Nephron progenitor cell (in vitro differentiated cells): ENCODE results near the gene PDE4D.

Experiments
- DNase-seq: peaks from one replicate; pipeline ENCODE4 v3.0.0; 2021
- H3K27ac Mint-ChIP-seq: 2 replicates; pipeline ENCODE4 v1.8.0; 2021; ENCODE audit warnings: mild to moderate bottlenecking, moderate library complexity, mixed read lengths
- H3K27me3 Mint-ChIP-seq: 2 replicates; pipeline ENCODE4 v1.8.0; 2021; ENCODE audit warnings: mild to moderate bottlenecking, low read depth, mixed read lengths; ENCODE audit not compliant: poor library complexity
- H3K36me3 Mint-ChIP-seq: 2 replicates; pipeline ENCODE4 v1.8.0; 2021; ENCODE audit warnings: low read depth, mixed read lengths
- H3K4me1 Mint-ChIP-seq: 2 replicates; pipeline ENCODE4 v1.8.0; 2021; ENCODE audit warnings: mixed read lengths
- H3K4me3 Mint-ChIP-seq: 2 replicates; pipeline ENCODE4 v1.8.0; 2021; ENCODE audit warnings: mild to moderate bottlenecking, moderate library complexity, mixed read lengths
- H3K9me3 Mint-ChIP-seq: 2 replicates; pipeline ENCODE4 v1.8.0; 2021; ENCODE audit warnings: mild to moderate bottlenecking, moderate library complexity, mixed read lengths
- CTCF ChIP-seq: fragments of 200-600 bp; sonication (generic); IDR thresholded peaks from 2 replicates; pipeline ENCODE4 v1.5.0; 2021; ENCODE audit warnings: antibody characterized with exemption

PDE4D gene

GRCh38 chr5:59178482-59178881 is 715.0 kb downstream of the PDE4D start:
- DNase-seq: no peak
- Mint-ChIP-seq H3K27ac (no peak overlapping the region), H3K4me3 (no peak overlapping the region)

GRCh38 chr5:59178071-59178470 is 715.5 kb downstream of the PDE4D start:
- Mint-ChIP-seq H3K4me3 (no peak overlapping the region), H3K36me3 (peaks cover 21% of the 10 kb centered on the region), H3K27ac (no peak overlapping the region), H3K4me1 (peaks cover 30% of the 10 kb centered on the region), H3K27me3 (no peaks in the 10 kb centered on the region), H3K9me3 (no peaks in the 10 kb centered on the region)
- no peak for DNase-seq
- TF ChIP-seq CTCF: no peak

More at GRCh38 chr5:59178482-59178881, 715.0 kb downstream of the PDE4D start:
- Mint-ChIP-seq H3K36me3 (peaks cover 21% of the 10 kb centered on the region), H3K27me3 (no peaks in the 10 kb centered on the region), H3K9me3 (no peaks in the 10 kb centered on the region), H3K4me1 (peaks cover 32% of the 10 kb centered on the region)
- TF ChIP-seq CTCF: no peak

GRCh38 chr5:59177644-59178043 is 715.9 kb downstream of the PDE4D start:
- H3K27me3 Mint-ChIP-seq: no peaks in the 10 kb centered on the region
- TF ChIP-seq CTCF: no peak
- H3K9me3 Mint-ChIP-seq: no peaks in the 10 kb centered on the region
- no peak overlapping the region for H3K4me3 Mint-ChIP-seq
- H3K27ac Mint-ChIP-seq: no peak overlapping the region
- DNase-seq: no peak
- peaks cover 29% of the 10 kb centered on the region for H3K4me1 Mint-ChIP-seq
- peaks cover 21% of the 10 kb centered on the region for H3K36me3 Mint-ChIP-seq

GRCh38 chr5:59174248-59174844 is 719.2 kb downstream of the PDE4D start:
- peak; percentile 90 for TF ChIP-seq CTCF
- no peak for DNase-seq

GRCh38 chr5:59173578-59173977 is 719.9 kb downstream of the PDE4D start:
- Mint-ChIP-seq H3K9me3 (peaks cover 4% of the 10 kb centered on the region), H3K27ac (peak overlapping the region; percentile 83), H3K36me3 (peaks cover 14% of the 10 kb centered on the region), H3K27me3 (no peaks in the 10 kb centered on the region), H3K4me1 (peaks cover 33% of the 10 kb centered on the region), H3K4me3 (no peak overlapping the region)
- DNase-seq: no peak
- TF ChIP-seq CTCF: no peak

More at GRCh38 chr5:59174248-59174844, 719.2 kb downstream of the PDE4D start:
- H3K4me1 Mint-ChIP-seq: peaks cover 29% of the 10 kb centered on the region
- no peak overlapping the region for H3K4me3 Mint-ChIP-seq
- H3K36me3 Mint-ChIP-seq: peaks cover 21% of the 10 kb centered on the region
- no peaks in the 10 kb centered on the region for H3K27me3 Mint-ChIP-seq
- no peak overlapping the region for H3K27ac Mint-ChIP-seq
- H3K9me3 Mint-ChIP-seq: peaks cover 4% of the 10 kb centered on the region

GRCh38 chr5:59171131-59171530 is 722.4 kb downstream of the PDE4D start:
- no peak for DNase-seq
- no peak for TF ChIP-seq CTCF
- peaks cover 43% of the 10 kb centered on the region for H3K4me1 Mint-ChIP-seq
- no peak overlapping the region for H3K27ac Mint-ChIP-seq
- peaks cover 4% of the 10 kb centered on the region for H3K9me3 Mint-ChIP-seq
- no peak overlapping the region for H3K4me3 Mint-ChIP-seq
- H3K36me3 Mint-ChIP-seq: no peaks in the 10 kb centered on the region
- H3K27me3 Mint-ChIP-seq: no peaks in the 10 kb centered on the region
